ENCODE measurements around the gene DLG5. TPM values are rescaled to one million over a fixed set of nuclear protein-coding genes. Genes with fewer than 3 reads are reported as not detected.
A peak's percentile ranks its signal among the peaks of the same experiment; 100 is the strongest.

DLG5 gene
- total RNA-seq, 1 experiment from 2014 or later, result 60.3 TPM

DNA sequence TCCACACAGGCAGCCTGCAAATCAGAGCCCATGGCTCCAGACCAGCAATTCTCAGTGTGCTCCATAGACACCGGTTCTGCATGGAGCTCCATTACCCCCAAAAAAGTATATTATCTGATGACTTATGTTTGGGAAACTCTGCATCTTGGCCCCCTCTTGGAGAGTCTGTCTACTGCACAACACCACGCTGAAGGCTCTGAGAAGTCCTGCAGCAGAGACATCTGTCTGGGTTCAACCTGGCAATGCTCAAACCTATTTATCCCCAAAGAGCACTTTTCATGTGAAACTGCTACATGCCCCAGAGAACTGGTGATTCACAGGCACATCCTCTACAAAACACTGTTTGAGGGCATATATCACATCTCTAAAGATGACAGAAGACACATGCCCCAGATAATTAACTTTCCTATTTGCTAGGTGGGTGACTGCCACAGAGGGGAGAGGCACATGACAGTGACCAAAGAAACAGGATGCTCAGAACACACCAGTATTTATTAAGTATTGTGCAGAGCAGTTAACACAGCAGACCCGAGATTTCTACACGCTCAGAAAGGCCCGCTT is 83.8 kb downstream of the DLG5 start:
- no peak for DNase-seq (ENCODE audit: low spot score)

DNA sequence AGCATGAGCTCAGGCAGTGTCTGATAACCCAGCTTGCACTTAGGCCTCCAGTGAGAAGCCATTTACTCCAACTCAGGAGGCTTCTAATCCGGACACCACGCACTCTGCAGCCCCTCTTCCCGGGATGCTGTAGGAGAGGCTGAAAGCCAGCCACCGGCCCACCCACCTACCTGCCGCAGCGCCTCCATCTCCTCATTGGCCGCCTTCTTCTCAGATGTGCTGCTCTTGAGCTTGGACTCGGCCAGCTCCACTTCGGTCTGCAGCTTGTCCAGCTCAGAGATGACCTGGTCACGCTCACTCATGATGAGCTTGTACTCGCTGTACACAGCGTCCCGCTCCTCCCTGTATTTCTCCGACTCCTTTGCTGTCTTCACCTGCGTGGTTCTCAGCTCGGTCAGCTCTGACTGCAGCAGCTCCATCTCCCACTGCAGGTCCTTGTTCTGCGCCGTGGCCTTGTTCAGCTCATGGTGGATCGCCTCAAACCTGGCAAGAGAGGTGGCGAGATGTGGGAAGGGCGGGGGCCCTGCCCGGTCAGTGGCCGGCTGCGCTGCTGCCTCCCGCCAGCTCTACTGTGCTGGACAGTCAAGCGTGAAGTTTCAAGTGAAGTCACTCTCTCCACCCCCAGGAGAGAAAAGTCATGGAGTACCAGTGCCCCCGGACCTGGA is 84.7 kb downstream of the DLG5 start:
- no peak for DNase-seq (ENCODE audit: low spot score)

DNA sequence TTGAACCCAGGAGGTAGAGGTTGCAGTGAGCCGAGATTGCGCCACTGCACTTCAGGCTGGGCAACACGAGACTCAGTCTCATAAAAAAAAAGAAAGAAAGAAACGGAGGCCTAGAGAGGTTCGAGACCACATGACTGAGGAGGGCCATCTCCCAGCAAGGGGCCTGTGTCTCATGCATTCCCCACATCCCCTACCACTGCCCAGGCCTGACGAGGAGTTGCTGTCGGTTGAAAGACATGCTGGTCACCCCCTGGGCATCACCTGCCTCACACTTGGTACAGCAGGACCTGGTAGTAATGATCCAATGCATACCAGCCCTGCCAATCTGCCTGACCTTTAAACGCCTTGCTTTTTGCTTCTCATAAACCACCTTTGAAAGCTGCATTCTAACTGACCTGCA is 85.9 kb downstream of the DLG5 start:
- no peak for DNase-seq (ENCODE audit: low spot score)

DNA sequence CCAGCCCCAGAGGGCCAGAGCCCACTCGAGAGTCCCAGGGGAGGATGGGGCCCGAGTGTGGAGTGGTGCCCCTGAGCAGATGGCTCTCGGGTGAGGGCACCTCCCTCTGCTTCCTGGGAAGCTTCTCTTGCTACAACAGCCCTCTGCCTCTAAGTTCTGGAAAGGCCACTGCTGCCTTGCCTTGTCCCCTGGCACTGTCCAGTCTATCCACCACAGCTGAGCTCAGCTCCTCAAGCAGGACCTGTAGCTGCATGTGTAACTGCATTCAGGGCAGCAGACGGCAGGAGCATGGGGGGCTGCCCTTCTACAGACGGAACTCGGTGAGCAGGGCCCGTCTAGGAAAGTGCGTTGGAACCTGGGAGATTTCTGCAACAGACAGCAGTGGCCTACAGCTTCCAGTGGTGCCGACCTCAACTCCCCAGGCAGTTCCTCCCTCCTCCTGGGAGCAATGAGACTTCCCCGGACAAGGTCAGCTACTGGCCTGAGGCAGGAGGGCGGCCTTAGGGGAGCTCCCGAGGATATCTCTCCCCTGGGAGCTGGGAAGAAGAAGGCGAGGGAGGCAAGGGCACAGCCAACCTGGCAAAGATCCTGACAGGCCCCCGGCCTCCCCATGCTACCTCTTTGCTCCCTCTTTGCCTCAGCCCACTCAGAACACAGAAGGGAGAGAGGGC is 88.5 kb downstream of the DLG5 start:
- DNase-seq (ENCODE audit: low spot score), result no peak

DNA sequence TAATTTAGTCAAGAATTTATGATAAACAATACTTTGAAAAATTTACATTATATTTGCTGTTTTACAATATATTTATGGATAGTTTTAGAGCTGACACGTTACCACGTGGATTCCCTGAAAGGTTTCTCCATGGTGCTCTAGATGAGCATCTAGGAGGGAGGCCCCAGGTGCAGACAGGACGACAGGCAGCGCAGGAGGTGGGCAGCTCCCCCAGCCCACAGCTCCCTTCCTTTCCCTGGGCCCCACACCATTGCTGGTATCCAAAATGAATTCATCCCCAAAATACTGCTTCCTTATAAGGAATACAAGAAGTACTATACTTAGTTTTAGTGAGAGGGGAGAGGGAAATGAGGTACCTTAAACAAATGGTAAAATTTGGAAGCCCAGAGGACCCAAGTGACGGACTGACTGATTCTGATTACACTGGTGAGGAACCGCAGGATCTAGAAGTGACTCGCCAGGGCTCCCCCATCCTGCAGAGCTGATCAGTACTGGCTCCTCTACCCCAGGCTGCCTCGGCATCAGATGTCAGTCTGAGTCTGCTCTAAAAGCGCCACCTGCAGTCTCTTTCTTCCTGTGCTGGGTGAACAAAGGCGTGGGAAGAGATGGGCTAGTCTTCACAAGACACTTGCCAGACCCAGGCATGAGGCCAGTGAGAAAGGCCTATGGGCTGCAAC is 89.2 kb downstream of the DLG5 start:
- DNase-seq (ENCODE audit: low spot score), result peak; percentile 62

DNA sequence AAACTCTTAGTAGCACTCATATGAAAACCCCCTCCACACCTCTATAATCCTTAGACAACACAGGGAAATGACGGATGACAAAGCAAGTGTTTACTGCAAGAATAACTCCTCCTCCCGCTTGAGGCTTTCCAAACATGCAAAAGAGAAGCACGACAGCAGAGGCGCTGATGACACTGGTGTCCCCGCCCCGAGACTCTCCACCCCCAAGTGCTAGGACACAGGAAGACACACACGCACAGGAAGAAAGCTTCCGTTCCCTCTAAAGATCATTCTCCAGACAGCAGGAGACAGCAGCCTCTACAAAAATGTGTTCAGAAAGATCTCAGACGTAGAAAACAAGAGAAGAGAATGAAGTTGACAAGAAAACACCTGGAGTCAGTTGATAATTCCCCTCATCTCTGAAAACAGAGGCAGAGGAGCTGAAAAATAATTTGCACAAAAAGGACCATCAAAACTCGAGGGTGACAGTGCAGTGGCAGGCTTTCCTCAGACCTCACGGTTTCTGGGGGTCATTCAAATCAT is 90.2 kb downstream of the DLG5 start:
- DNase-seq (ENCODE audit: low spot score), result peak; percentile 23

DNA sequence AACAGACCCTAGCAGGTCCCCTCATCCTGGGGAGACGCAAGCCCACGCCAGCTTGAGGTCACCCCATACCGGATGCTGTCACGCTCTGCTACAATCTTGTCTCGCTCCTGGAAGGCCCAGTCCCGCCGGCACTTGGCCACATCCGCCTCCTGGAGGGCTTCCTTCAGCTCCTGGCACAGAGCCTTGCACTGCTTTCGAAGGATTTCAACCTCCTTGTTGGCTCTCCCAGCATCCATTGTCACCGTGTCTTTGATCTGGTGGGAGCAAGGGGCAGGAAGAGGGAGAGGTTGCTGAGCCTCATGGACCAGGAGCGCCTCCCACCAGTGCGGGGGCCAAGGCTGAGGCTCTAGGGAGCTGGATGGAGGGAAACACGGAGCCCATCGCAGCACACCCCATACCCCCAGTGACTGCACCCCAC is 90.9 kb downstream of the DLG5 start:
- no peak for DNase-seq (ENCODE audit: low spot score)

GRCh38 chr10:77834943-77835668 is 91.4 kb downstream of the DLG5 start:
- DNase-seq (ENCODE audit: low spot score), result no peak

- no peak for DNase-seq (ENCODE audit: low spot score)
These were observed 92.0 kb downstream of the DLG5 start for GRCh38 chr10:77834540-77834939.

GRCh38 chr10:77833792-77834191 is 92.8 kb downstream of the DLG5 start:
- DNase-seq (ENCODE audit: low spot score), result no peak

GRCh38 chr10:77833225-77833624 is 93.3 kb downstream of the DLG5 start:
- no peak for DNase-seq (ENCODE audit: low spot score)

GRCh38 chr10:77832238-77832637 is 94.3 kb downstream of the DLG5 start:
- DNase-seq (ENCODE audit: low spot score), result no peak

- DNase-seq (ENCODE audit: low spot score), result no peak
These were observed 97.2 kb downstream of the DLG5 start for GRCh38 chr10:77829356-77829755.

- DNase-seq (ENCODE audit: low spot score), result no peak
These were observed 98.2 kb downstream of the DLG5 start for GRCh38 chr10:77828377-77828776.

- DNase-seq (ENCODE audit: low spot score), result no peak
These were observed 99.2 kb downstream of the DLG5 start for GRCh38 chr10:77827366-77827765.

GRCh38 chr10:77825965-77826364 is 100.6 kb downstream of the DLG5 start:
- DNase-seq (ENCODE audit: low spot score), result no peak

- DNase-seq (ENCODE audit: low spot score), result no peak
These were observed 101.6 kb downstream of the DLG5 start for GRCh38 chr10:77824908-77825307.

DNA sequence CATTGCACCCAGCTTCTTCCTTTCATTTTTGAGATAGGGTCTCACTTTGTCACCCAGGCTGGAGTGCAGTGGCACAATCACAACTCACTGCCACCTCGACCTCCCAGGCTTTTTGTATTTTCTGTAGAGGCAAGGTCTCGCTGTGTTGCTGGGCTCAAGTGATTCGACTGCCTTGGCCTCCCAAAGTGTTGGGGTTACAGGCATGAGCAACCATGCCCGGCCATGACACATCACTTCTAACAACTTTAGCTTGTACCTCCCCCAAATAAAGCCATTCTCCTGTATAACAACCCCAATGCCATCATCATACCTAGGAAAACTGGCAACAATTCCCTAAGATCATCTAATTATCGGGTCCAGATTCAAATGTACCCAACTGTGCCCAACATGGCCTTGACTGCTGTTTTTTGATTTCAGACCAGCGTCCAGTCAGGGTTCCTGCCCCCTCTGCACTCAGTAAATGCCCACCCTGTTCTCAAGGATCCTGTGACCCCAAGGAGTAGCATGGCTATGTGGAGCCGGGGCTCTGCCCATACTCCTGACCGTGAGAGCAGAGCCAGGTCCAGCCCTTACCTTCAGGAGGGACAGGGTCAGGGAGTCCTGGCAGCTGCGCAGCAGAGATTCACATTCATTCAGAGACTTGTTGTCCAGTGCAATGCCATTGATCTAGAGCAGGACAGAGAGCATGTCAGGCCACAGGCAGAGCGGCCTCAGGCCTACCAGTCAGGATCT is 102.6 kb downstream of the DLG5 start:
- no peak for DNase-seq (ENCODE audit: low spot score)

GRCh38 chr10:77821551-77821950 is 105.0 kb downstream of the DLG5 start:
- no peak for DNase-seq (ENCODE audit: low spot score)

GRCh38 chr10:77821036-77821435 is 105.5 kb downstream of the DLG5 start:
- DNase-seq (ENCODE audit: low spot score), result no peak

DNA sequence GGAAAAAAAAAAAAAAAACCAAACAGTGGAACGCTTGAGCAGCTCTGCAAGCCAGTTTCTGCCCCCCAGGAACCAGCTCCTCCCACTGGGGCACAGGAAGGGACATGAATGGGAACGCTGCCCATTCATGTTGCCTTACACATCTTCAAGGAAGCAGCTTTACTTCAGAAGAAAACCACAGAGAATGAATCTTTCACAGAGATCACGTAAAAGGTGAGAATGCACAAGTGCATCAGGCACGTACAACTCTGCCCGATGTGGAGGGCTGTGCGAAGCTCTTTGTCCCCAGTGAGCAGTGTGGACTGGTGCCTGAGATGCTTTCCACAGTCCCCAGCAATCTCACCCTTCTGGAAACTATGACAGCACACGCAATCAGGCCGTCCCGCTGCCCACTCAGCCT is 106.2 kb downstream of the DLG5 start:
- DNase-seq (ENCODE audit: low spot score), result no peak

Data from A172 (cell line).